ENCODE data around the gene NUDT1.

The NUDT1 gene

GRCh38 chr7:2260820-2261219 is 18.8 kb downstream of the NUDT1 start:
- DNase-seq (ENCODE audit: low read depth in 1 of 2, low spot score in 1 of 2) = no peak
- Histone ChIP-seq H3K4me3 (replicated peaks; ENCODE audit: insufficient read depth, low read length) (no peak overlapping the region), H3K27me3 (ENCODE audit: insufficient read depth, poor library complexity, severe bottlenecking) (no peaks in the 10 kb centered on the region), H3K27ac (replicated peaks) (no peak overlapping the region)
- TF ChIP-seq SPI1 (IDR thresholded peaks at IDR 0.05; ENCODE audit: borderline replicate concordance, low read depth) (no peak), CTCF (IDR thresholded peaks at IDR 0.05; ENCODE audit: insufficient read depth, low read length) (no peak), GABPA (IDR thresholded peaks at IDR 0.05; ENCODE audit: low read depth) (no peak), REST (IDR thresholded peaks at IDR 0.05; ENCODE audit: insufficient replicate concordance, low read depth) (no peak), POLR2AphosphoS5 (IDR thresholded peaks at IDR 0.05; ENCODE audit: low read depth) (no peak)

- TF ChIP-seq GABPA (IDR thresholded peaks at IDR 0.05; ENCODE audit: low read depth) (no peak), SPI1 (IDR thresholded peaks at IDR 0.05; ENCODE audit: borderline replicate concordance, low read depth) (peak; percentile 50; the same call in 1 of the 2 replicates), POLR2AphosphoS5 (IDR thresholded peaks at IDR 0.05; ENCODE audit: low read depth) (no peak; the same call in 1 of the 2 replicates), CTCF (IDR thresholded peaks at IDR 0.05; ENCODE audit: insufficient read depth, low read length) (no peak), REST (IDR thresholded peaks at IDR 0.05; ENCODE audit: insufficient replicate concordance, low read depth) (no peak)
- peak overlapping the region; percentile 14; the same call in 1 of the 2 replicates for H3K4me3 ChIP-seq (replicated peaks; ENCODE audit: insufficient read depth, low read length)
- peak overlapping the region; percentile 88 for H3K27ac ChIP-seq (replicated peaks)
- DNase-seq (ENCODE audit: low read depth in 1 of 2, low spot score in 1 of 2) = peak in 1 of 2 experiments; percentile 75
- no peaks in the 10 kb centered on the region for H3K27me3 ChIP-seq (ENCODE audit: insufficient read depth, poor library complexity, severe bottlenecking)
Measured at GRCh38 chr7:2261611-2262010, 19.6 kb downstream of the NUDT1 start.

GRCh38 chr7:2263176-2263575 is 21.1 kb downstream of the NUDT1 start:
- Histone ChIP-seq H3K4me3 (replicated peaks; ENCODE audit: insufficient read depth, low read length) (no peak overlapping the region), H3K27ac (replicated peaks) (no peak overlapping the region), H3K27me3 (ENCODE audit: insufficient read depth, poor library complexity, severe bottlenecking) (no peaks in the 10 kb centered on the region)
- TF ChIP-seq REST (IDR thresholded peaks at IDR 0.05; ENCODE audit: insufficient replicate concordance, low read depth) = no peak
- no peak for TF ChIP-seq CTCF (IDR thresholded peaks at IDR 0.05; ENCODE audit: insufficient read depth, low read length)
- no peak for TF ChIP-seq SPI1 (IDR thresholded peaks at IDR 0.05; ENCODE audit: borderline replicate concordance, low read depth)
- TF ChIP-seq GABPA (IDR thresholded peaks at IDR 0.05; ENCODE audit: low read depth) = no peak
- no peak for TF ChIP-seq POLR2AphosphoS5 (IDR thresholded peaks at IDR 0.05; ENCODE audit: low read depth)
- no peak for DNase-seq (ENCODE audit: low read depth in 1 of 2, low spot score in 1 of 2)
